HepG2 (cell line): ENCODE measurements around the gene GFY. TPM values are rescaled to one million over a fixed set of nuclear protein-coding genes. Genes with fewer than 3 reads are reported as not detected.

Experiments used
- ATAC-seq: fragments of 200-7000 bp; cut with Tn5 transposase; 3 replicates; pipeline ENCODE4 v1.9.1; 2020; ENCODE audit warnings: mild to moderate bottlenecking, moderate library complexity
- BruUV-seq: library from RNA; stranded (reverse); fragments of 400-500 nt; replicated peaks from 2 replicates; lab custom pipeline; 2021; lab: Mats Ljungman, UMichigan
- CTCF ChIA-PET: fragments of 300-600 bp; formaldehyde crosslinking; extraction: SDS; loops from one replicate; lab custom pipeline; 2021; ENCODE audit warnings: low total read pairs, inconsistent platforms, low intra/inter-chr PET ratio; lab: Yijun Ruan, JAX
- POLR2A ChIA-PET: fragments of 350-600 bp; sonication (Branson Sonifier 250); formaldehyde crosslinking; loops from one replicate; lab custom pipeline; 2020; ENCODE audit warnings: antibody characterized with exemption, inconsistent platforms; lab: Yijun Ruan, JAX
- DNase-seq: peaks from one replicate; pipeline ENCODE4 v3.0.0-alpha.2; 2015; ENCODE audit warnings: low spot score
- FAIRE-seq: peaks from 3 replicates; lab custom pipeline; 2011; peaks lifted over from hg19 to GRCh38; lab: Jason Lieb, UNC
- H2AFZ ChIP-seq: one replicate; pipeline ENCODE4 v1.6.1; 2011; ENCODE audit warnings: low read length, inconsistent platforms
- H3K27ac ChIP-seq: fragments of 300-600 bp; 3 replicates; pipeline ENCODE4 v1.8.0; 2011; ENCODE audit warnings: mixed run types, mild to moderate bottlenecking, mixed read lengths, low read length, inconsistent platforms; ENCODE audit not compliant: insufficient read depth; ENCODE audit errors: extremely low read length
- H3K27me3 ChIP-seq, 2 experiments: fragments of 200-600 bp in 1 of 2; 2 replicates in 1 of 2; 3 replicates in 1 of 2; pipeline versions ENCODE4 v1.6.0 to v1.8.0; 2011; ENCODE audit warnings: low read length in 2 of 2, mild to moderate bottlenecking in 2 of 2, moderate library complexity in 2 of 2, inconsistent platforms in 1 of 2; ENCODE audit not compliant: insufficient read depth in 2 of 2, control insufficient read depth in 1 of 2
- H3K36me3 ChIP-seq, 2 experiments: fragments of 200-600 bp in 1 of 2; replicated peaks in 1 of 2; 2 replicates in 1 of 2; 3 replicates in 1 of 2; pipeline versions ENCODE4 v1.5.1 to v1.8.0; 2011; ENCODE audit warnings: low read length in 2 of 2, inconsistent platforms in 1 of 2; ENCODE audit not compliant: insufficient read depth in 2 of 2, control insufficient read depth in 1 of 2
- H3K4me1 ChIP-seq: 2 replicates; pipeline ENCODE4 v1.5.1; 2012; ENCODE audit warnings: low read length, inconsistent platforms; ENCODE audit not compliant: insufficient read depth
- H3K4me2 ChIP-seq: 2 replicates; pipeline ENCODE4 v1.6.0; 2011; ENCODE audit warnings: low read depth, low read length, inconsistent platforms
- H3K4me3 ChIP-seq, 3 experiments: fragments of 200-600 bp in 1 of 3; sonication (generic), shearing (Covaris generic) in 1 of 3; replicated peaks in 1 of 3; 2 replicates each; pipeline ENCODE4 v1.5.1; 2011 to 2016; ENCODE audit warnings: low read length in 3 of 3, inconsistent platforms in 2 of 3, low read depth in 2 of 3, mild to moderate bottlenecking in 2 of 3, control low read depth in 1 of 3, mixed read lengths in 1 of 3; ENCODE audit not compliant: insufficient read depth in 1 of 3
- H3K79me2 ChIP-seq: one replicate; pipeline ENCODE4 v1.6.1; 2011; ENCODE audit warnings: low read length, inconsistent platforms; ENCODE audit not compliant: insufficient read depth
- H3K9ac ChIP-seq: 2 replicates; pipeline ENCODE4 v1.6.0; 2011; ENCODE audit warnings: mild to moderate bottlenecking, low read depth, low read length, inconsistent platforms; ENCODE audit not compliant: insufficient read depth
- H3K9me3 ChIP-seq: 2 replicates; pipeline ENCODE4 v1.5.1; 2012; ENCODE audit warnings: mild to moderate bottlenecking, low read length
- H4K20me1 ChIP-seq: 2 replicates; pipeline ENCODE4 v1.6.0; 2011; ENCODE audit warnings: inconsistent platforms, mild to moderate bottlenecking, low read length, moderate library complexity; ENCODE audit not compliant: insufficient read depth
- HNRNPH1 ChIP-seq: fragments of 200-400 bp; formaldehyde crosslinking; optimal IDR thresholded peaks from 2 replicates; pipeline ENCODE3; 2017; ENCODE audit warnings: mild to moderate bottlenecking, low read depth, low read length
- HNRNPLL ChIP-seq: fragments of 200-400 bp; formaldehyde crosslinking; IDR thresholded peaks from 2 replicates; pipeline ENCODE4 v1.6.1; 2017; ENCODE audit warnings: mild to moderate bottlenecking, low read depth, low read length; ENCODE audit not compliant: poor library complexity, severe bottlenecking
- MAFG ChIP-seq: sonication (generic); formaldehyde crosslinking; IDR thresholded peaks from 2 replicates; pipeline ENCODE4 v1.5.1; 2020; ENCODE audit warnings: mild to moderate bottlenecking, missing genetic modification reagents
- MXD4 ChIP-seq: IDR thresholded peaks from 2 replicates; pipeline ENCODE4 v1.6.1; 2016; ENCODE audit warnings: mild to moderate bottlenecking, missing biosample characterization, missing genetic modification reagents
- NPAS2 ChIP-seq: sonication (generic); formaldehyde crosslinking; IDR thresholded peaks from 2 replicates; pipeline ENCODE4 v1.8.0; 2022; ENCODE audit warnings: mild to moderate bottlenecking, missing genetic modification reagents, borderline replicate concordance
- NR2F2 ChIP-seq: IDR thresholded peaks from 2 replicates; pipeline ENCODE4 v1.6.1; 2012; ENCODE audit warnings: low read depth, inconsistent platforms, borderline replicate concordance
- PHB2 ChIP-seq: fragments of 450-650 bp; IDR thresholded peaks from 2 replicates; pipeline ENCODE4 v1.6.1; 2018; ENCODE audit not compliant: partially characterized antibody
- ZBTB8A ChIP-seq: sonication (generic); formaldehyde crosslinking; IDR thresholded peaks from 2 replicates; pipeline ENCODE4 v1.4.0; 2020; ENCODE audit warnings: mild to moderate bottlenecking, low read depth, missing genetic modification reagents, borderline replicate concordance
- WGBS: methylation state at CpG from one replicate; pipeline ENCODE4 v1.1.6; 2017; ENCODE audit warnings: low lambda C conversion rate; 5-methylcytosine and 5-hydroxymethylcytosine counted together
- in situ Hi-C: cut with HindIII; loops from 2 replicates; pipeline ENCODE4 v1.10.0; 2017; ENCODE audit warnings: low pct_unique_long_range_greater_than_20kb; ENCODE audit not compliant: extremely low pct_ligation_motif_present
- intact Hi-C: fragments of 100-400 bp; cut with micrococcal nuclease; formaldehyde crosslinking; loops from one replicate; pipeline ENCODE4 v1.10.0; 2022; ENCODE audit not compliant: unreplicated experiment
- polyA plus RNA-seq, 8 experiments: library from polyadenylated mRNA; depleted of rRNA in 3 of 8; stranded (reverse) in 7 of 8; unstranded in 1 of 8; fragments of >200 nt; fragmentation: Illumina TruSeq in 4 of 8; extraction: Trizol in 4 of 8; gene quantifications; 2 replicates each; pipeline versions ENCODE4 v1.2.1 to v1.2.3, GENCODE V29; 2011 to 2016; ENCODE audit warnings: low read depth in 4 of 8, missing spikeins in 1 of 8, mixed read lengths in 1 of 8; ENCODE audit not compliant: insufficient read depth in 1 of 8
- total RNA-seq, 5 experiments: library from RNA; depleted of rRNA; stranded (reverse); fragments of >200 nt; fragmentation: Illumina TruSeq; extraction: Trizol; gene quantifications; 2 replicates each; pipeline ENCODE4 v1.2.3, GENCODE V29; 2016; ENCODE audit warnings: low read depth in 1 of 5
- TF ChIP-seq, protein P1 (sequence below): sonication (generic); formaldehyde crosslinking; conservative IDR thresholded peaks from 2 replicates; pipeline ENCODE4 v1.5.0; 2020; ENCODE audit warnings: missing genetic modification reagents
- TF ChIP-seq, protein P2 (sequence below): sonication (generic); formaldehyde crosslinking; IDR thresholded peaks from 2 replicates; pipeline ENCODE4 v1.4.0; 2020; ENCODE audit warnings: missing genetic modification reagents, borderline replicate concordance
- TF ChIP-seq, protein P3 (sequence below): sonication (generic); formaldehyde crosslinking; IDR thresholded peaks from 2 replicates; pipeline ENCODE4 v1.5.0; 2020; ENCODE audit warnings: missing genetic modification reagents

Gene GFY
- total and polyA plus RNA-seq, 2 of the 13 experiments (the other 11 are each of a cell fraction or from before 2014, with no cell fraction given), result not detected

GRCh38 chr19:49420227-49420626 lies 5.0 kb upstream of the GFY start:
- no peak for ATAC-seq
- FAIRE-seq, result no peak
- Histone ChIP-seq H3K27me3 (peaks cover 14 to 82% of the 10 kb centered on the region in 2 experiments), H3K4me2 (no peak overlapping the region), H3K4me1 (no peaks in the 10 kb centered on the region), H3K36me3 (no peaks in the 10 kb centered on the region), H3K9me3 (no peaks in the 10 kb centered on the region), H4K20me1 (no peaks in the 10 kb centered on the region), H2AFZ (no peak overlapping the region), H3K4me3 (no peak overlapping the region), H3K27ac (no peak overlapping the region), H3K9ac (no peak overlapping the region), H3K79me2 (no peaks in the 10 kb centered on the region)
- CTCF ChIA-PET, result no interaction called here
- in situ Hi-C loops, result no loop called here
- DNase-seq, result no peak
- 12% methylated on average over 2 of the region's 2 CpGs for WGBS
- POLR2A ChIA-PET, result no interaction called here
- intact Hi-C loops, result no loop called here
- no TSS peak for BruUV-seq
- TF ChIP-seq NPAS2, result no peak

- H2AFZ ChIP-seq, result no peak overlapping the region
- H3K4me1 ChIP-seq, result 0 out of 2 replicates have a peak, but pooled peaks cover 5% of the 10 kb centered on the region
- WGBS, result 31% methylated on average over 33 of the region's 48 CpGs
- no peaks in the 10 kb centered on the region for H3K79me2 ChIP-seq
- ChIA-PET CTCF (no interaction called here), POLR2A (no interaction called here)
- ATAC-seq (peak; percentile 36; the same call in 2 of the 3 replicates), FAIRE-seq (no peak), DNase-seq (no peak)
- intact Hi-C loops (no loop called here), in situ Hi-C loops (no loop called here)
- no peak overlapping the region for H3K9ac ChIP-seq
- H4K20me1 ChIP-seq, result no peaks in the 10 kb centered on the region
- H3K4me3 ChIP-seq, result no peak overlapping the region
- H3K27me3 ChIP-seq, result peaks cover 16 to 85% of the 10 kb centered on the region in 2 experiments
- BruUV-seq, result no TSS peak
- H3K36me3 ChIP-seq, result no peaks in the 10 kb centered on the region
- H3K9me3 ChIP-seq, result no peaks in the 10 kb centered on the region
- no peak overlapping the region for H3K4me2 ChIP-seq
- H3K27ac ChIP-seq, result no peak overlapping the region
- TF ChIP-seq HNRNPH1, result no peak
- TF ChIP-seq, protein P1, sequence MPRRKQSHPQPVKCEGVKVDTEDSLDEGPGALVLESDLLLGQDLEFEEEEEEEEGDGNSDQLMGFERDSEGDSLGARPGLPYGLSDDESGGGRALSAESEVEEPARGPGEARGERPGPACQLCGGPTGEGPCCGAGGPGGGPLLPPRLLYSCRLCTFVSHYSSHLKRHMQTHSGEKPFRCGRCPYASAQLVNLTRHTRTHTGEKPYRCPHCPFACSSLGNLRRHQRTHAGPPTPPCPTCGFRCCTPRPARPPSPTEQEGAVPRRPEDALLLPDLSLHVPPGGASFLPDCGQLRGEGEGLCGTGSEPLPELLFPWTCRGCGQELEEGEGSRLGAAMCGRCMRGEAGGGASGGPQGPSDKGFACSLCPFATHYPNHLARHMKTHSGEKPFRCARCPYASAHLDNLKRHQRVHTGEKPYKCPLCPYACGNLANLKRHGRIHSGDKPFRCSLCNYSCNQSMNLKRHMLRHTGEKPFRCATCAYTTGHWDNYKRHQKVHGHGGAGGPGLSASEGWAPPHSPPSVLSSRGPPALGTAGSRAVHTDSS (CRISPR knock-in tag), result no peak
- TF ChIP-seq PHB2, result no peak
- TF ChIP-seq ZBTB8A, result no peak
- TF ChIP-seq MAFG (CRISPR knock-in tag), result no peak
- peak; percentile 42 for TF ChIP-seq HNRNPLL
- no peak for TF ChIP-seq MXD4 (CRISPR knock-in tag)
- TF ChIP-seq, protein P2, sequence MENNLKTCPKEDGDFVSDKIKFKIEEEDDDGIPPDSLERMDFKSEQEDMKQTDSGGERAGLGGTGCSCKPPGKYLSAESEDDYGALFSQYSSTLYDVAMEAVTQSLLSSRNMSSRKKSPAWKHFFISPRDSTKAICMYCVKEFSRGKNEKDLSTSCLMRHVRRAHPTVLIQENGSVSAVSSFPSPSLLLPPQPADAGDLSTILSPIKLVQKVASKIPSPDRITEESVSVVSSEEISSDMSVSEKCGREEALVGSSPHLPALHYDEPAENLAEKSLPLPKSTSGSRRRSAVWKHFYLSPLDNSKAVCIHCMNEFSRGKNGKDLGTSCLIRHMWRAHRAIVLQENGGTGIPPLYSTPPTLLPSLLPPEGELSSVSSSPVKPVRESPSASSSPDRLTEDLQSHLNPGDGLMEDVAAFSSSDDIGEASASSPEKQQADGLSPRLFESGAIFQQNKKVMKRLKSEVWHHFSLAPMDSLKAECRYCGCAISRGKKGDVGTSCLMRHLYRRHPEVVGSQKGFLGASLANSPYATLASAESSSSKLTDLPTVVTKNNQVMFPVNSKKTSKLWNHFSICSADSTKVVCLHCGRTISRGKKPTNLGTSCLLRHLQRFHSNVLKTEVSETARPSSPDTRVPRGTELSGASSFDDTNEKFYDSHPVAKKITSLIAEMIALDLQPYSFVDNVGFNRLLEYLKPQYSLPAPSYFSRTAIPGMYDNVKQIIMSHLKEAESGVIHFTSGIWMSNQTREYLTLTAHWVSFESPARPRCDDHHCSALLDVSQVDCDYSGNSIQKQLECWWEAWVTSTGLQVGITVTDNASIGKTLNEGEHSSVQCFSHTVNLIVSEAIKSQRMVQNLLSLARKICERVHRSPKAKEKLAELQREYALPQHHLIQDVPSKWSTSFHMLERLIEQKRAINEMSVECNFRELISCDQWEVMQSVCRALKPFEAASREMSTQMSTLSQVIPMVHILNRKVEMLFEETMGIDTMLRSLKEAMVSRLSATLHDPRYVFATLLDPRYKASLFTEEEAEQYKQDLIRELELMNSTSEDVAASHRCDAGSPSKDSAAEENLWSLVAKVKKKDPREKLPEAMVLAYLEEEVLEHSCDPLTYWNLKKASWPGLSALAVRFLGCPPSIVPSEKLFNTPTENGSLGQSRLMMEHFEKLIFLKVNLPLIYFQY (CRISPR knock-in tag), result no peak
- TF ChIP-seq, protein P3, sequence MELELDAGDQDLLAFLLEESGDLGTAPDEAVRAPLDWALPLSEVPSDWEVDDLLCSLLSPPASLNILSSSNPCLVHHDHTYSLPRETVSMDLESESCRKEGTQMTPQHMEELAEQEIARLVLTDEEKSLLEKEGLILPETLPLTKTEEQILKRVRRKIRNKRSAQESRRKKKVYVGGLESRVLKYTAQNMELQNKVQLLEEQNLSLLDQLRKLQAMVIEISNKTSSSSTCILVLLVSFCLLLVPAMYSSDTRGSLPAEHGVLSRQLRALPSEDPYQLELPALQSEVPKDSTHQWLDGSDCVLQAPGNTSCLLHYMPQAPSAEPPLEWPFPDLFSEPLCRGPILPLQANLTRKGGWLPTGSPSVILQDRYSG, result no peak
- no peak for TF ChIP-seq NR2F2
Measured at GRCh38 chr19:49421039-49421877, 3.9 kb upstream of the GFY start.
